Liver (tissue), 9 donors: Measurements from ENCODE around the gene SLC12A9. TPM values are rescaled to one million over a fixed set of nuclear protein-coding genes. Genes with fewer than 3 reads are reported as not detected.
A peak's percentile ranks its signal among the peaks of the same experiment; 100 is the strongest.

Experiments used
- DNase-seq: peaks from one replicate; pipeline ENCODE4 v3.0.0-alpha.2; 2017; ENCODE audit warnings: low spot score
- H3K27ac ChIP-seq, 2 donors: one replicate each; pipeline ENCODE4 v1.7.0; 2013; ENCODE audit warnings: inconsistent platforms in 2 of 2, low read length in 2 of 2, control low read depth in 1 of 2, low read depth in 1 of 2, mild to moderate bottlenecking in 1 of 2
- H3K27me3 ChIP-seq, 4 donors: one replicate each; pipeline versions ENCODE4 v1.6.1 to v1.7.0; 2013; ENCODE audit warnings: low read length in 3 of 4, inconsistent platforms in 1 of 4, mild to moderate bottlenecking in 1 of 4, moderate library complexity in 1 of 4; ENCODE audit not compliant: control insufficient read depth in 4 of 4, insufficient read depth in 4 of 4
- H3K36me3 ChIP-seq, 4 donors: one replicate each; pipeline versions ENCODE4 v1.6.1 to v1.7.0; 2013; ENCODE audit warnings: low read length in 3 of 4, mild to moderate bottlenecking in 3 of 4, low read depth in 1 of 4, moderate library complexity in 1 of 4; ENCODE audit not compliant: control insufficient read depth in 4 of 4, insufficient read depth in 3 of 4
- H3K4me1 ChIP-seq, 4 donors: one replicate each; pipeline versions ENCODE4 v1.6.1 to v1.7.0; 2013; ENCODE audit warnings: low read length in 3 of 4, mild to moderate bottlenecking in 3 of 4, moderate library complexity in 1 of 4; ENCODE audit not compliant: control insufficient read depth in 4 of 4, insufficient read depth in 4 of 4
- H3K4me3 ChIP-seq, 3 donors: one replicate each; pipeline versions ENCODE4 v1.6.1 to v1.7.0; 2013; ENCODE audit warnings: low read length in 3 of 3, control low read depth in 1 of 3, low read depth in 1 of 3, mild to moderate bottlenecking in 1 of 3
- H3K9ac ChIP-seq, 2 donors: one replicate each; pipeline ENCODE4 v1.7.0; 2013; ENCODE audit warnings: low read length in 2 of 2, mild to moderate bottlenecking in 2 of 2, moderate library complexity in 2 of 2, control low read depth in 1 of 2, low read depth in 1 of 2
- H3K9me3 ChIP-seq, 4 donors: one replicate each; pipeline versions ENCODE4 v1.6.1 to v1.7.0; 2013; ENCODE audit warnings: low read length in 3 of 4; ENCODE audit not compliant: control insufficient read depth in 4 of 4
- CTCF ChIP-seq: fragments of 150-350 bp; IDR thresholded peaks from 2 replicates; pipeline ENCODE4 v1.5.1; 2017; ENCODE audit warnings: improper control_type of control experiment, low read depth, low read length; ENCODE audit not compliant: missing input control
- EGR1 ChIP-seq, 2 donors: IDR thresholded peaks; 2 replicates each; pipeline ENCODE4 v1.6.1; 2016 to 2018; ENCODE audit warnings: antibody characterized with exemption in 2 of 2, low read depth in 2 of 2
- FOXA1 ChIP-seq: IDR thresholded peaks from 2 replicates; pipeline ENCODE4 v1.6.1; 2016; ENCODE audit warnings: antibody characterized with exemption
- GABPA ChIP-seq, 2 donors: IDR thresholded peaks in 1 of 2; conservative IDR thresholded peaks in 1 of 2; 2 replicates each; pipeline ENCODE4 v1.6.1; 2016; ENCODE audit warnings: antibody characterized with exemption in 2 of 2, mild to moderate bottlenecking in 1 of 2, moderate library complexity in 1 of 2
- HNF4A ChIP-seq, 2 donors: conservative IDR thresholded peaks; 2 replicates each; pipeline ENCODE4 v1.6.1; 2016; ENCODE audit warnings: antibody characterized with exemption in 2 of 2, mild to moderate bottlenecking in 2 of 2
- HNF4G ChIP-seq: IDR thresholded peaks from 2 replicates; pipeline ENCODE4 v1.6.1; 2016; ENCODE audit warnings: antibody characterized with exemption
- MAX ChIP-seq: IDR thresholded peaks from 2 replicates; pipeline ENCODE4 v1.6.1; 2016; ENCODE audit warnings: antibody characterized with exemption
- NR2F2 ChIP-seq: IDR thresholded peaks from 2 replicates; pipeline ENCODE4 v1.6.1; 2016; ENCODE audit warnings: antibody characterized with exemption
- RAD21 ChIP-seq, 2 donors: IDR thresholded peaks; 2 replicates each; pipeline ENCODE4 v1.6.1; 2016; ENCODE audit warnings: antibody characterized with exemption in 2 of 2, mild to moderate bottlenecking in 2 of 2
- RXRA ChIP-seq, 2 donors: IDR thresholded peaks; 2 replicates each; pipeline ENCODE4 v1.6.1; 2017 to 2018; ENCODE audit warnings: antibody characterized with exemption in 2 of 2, mild to moderate bottlenecking in 1 of 2
- WGBS: extraction: QIAGEN DNeasy Blood & Tissue Kit; methylation state at CpG from one replicate; pipeline ENCODE4 v1.1.7; 2013; 5-methylcytosine and 5-hydroxymethylcytosine counted together
- polyA plus RNA-seq, 2 donors: library from polyadenylated mRNA; stranded (reverse) in 1 of 2; unstranded in 1 of 2; fragments of 200-250 nt in 1 of 2; fragments of >200 nt in 1 of 2; fragmentation: Nextera tagmentation in 1 of 2; extraction: Ambion mirVana in 1 of 2; gene quantifications; one replicate each; pipeline versions ENCODE4 v1.2.1 to v1.2.3, GENCODE V29; 2013 to 2015
- total RNA-seq, 2 donors: library from RNA; depleted of rRNA; stranded (reverse); fragments of >200 nt; gene quantifications; one replicate each; pipeline ENCODE4 v1.2.3, GENCODE V29; 2014
- TF ChIP-seq, protein P1 (sequence below): IDR thresholded peaks from 2 replicates; pipeline ENCODE4 v1.6.1; 2016; ENCODE audit warnings: antibody characterized with exemption
- TF ChIP-seq, protein P2 (sequence below): IDR thresholded peaks from 2 replicates; pipeline ENCODE4 v1.6.1; 2016; ENCODE audit warnings: antibody characterized with exemption
- donor health status: healthy.
- donor health status: healthy.
- donor health status: healthy.
- donor health status: healthy.
- donor health status: healthy.

SLC12A9 gene
- total and polyA plus RNA-seq, 4 donors: 1.8 to 17.2 (median 9.4) TPM

- no peak for DNase-seq
- H3K4me3 ChIP-seq: no peak overlapping the region
- whole genome bisulfite sequencing: 82% methylated on average over 17 of the region's 17 CpGs
- TF ChIP-seq, protein P1, sequence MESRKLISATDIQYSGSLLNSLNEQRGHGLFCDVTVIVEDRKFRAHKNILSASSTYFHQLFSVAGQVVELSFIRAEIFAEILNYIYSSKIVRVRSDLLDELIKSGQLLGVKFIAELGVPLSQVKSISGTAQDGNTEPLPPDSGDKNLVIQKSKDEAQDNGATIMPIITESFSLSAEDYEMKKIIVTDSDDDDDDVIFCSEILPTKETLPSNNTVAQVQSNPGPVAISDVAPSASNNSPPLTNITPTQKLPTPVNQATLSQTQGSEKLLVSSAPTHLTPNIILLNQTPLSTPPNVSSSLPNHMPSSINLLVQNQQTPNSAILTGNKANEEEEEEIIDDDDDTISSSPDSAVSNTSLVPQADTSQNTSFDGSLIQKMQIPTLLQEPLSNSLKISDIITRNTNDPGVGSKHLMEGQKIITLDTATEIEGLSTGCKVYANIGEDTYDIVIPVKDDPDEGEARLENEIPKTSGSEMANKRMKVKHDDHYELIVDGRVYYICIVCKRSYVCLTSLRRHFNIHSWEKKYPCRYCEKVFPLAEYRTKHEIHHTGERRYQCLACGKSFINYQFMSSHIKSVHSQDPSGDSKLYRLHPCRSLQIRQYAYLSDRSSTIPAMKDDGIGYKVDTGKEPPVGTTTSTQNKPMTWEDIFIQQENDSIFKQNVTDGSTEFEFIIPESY: no peak
- TF ChIP-seq FOXA1 (no peak), RAD21 (IDR thresholded peaks at IDR 0.05) (no peak), CTCF (no peak), EGR1 (IDR thresholded peaks at IDR 0.05; ENCODE audit: low read depth in 2 of 2) (no peak)
- H3K27me3 ChIP-seq: no peaks in the 10 kb centered on the region
- no peaks in the 10 kb centered on the region for H3K9me3 ChIP-seq
- H3K9ac ChIP-seq: no peak overlapping the region
- peaks cover 1 to 4% (median 3%) of the 10 kb centered on the region in 4 donors for H3K36me3 ChIP-seq
- peaks cover 13 to 36% (median 20%) of the 10 kb centered on the region in 4 donors for H3K4me1 ChIP-seq
- no peak overlapping the region for H3K27ac ChIP-seq
Measured at GRCh38 chr7:100865372-100865911, 12.9 kb downstream of the SLC12A9 start.

DNA sequence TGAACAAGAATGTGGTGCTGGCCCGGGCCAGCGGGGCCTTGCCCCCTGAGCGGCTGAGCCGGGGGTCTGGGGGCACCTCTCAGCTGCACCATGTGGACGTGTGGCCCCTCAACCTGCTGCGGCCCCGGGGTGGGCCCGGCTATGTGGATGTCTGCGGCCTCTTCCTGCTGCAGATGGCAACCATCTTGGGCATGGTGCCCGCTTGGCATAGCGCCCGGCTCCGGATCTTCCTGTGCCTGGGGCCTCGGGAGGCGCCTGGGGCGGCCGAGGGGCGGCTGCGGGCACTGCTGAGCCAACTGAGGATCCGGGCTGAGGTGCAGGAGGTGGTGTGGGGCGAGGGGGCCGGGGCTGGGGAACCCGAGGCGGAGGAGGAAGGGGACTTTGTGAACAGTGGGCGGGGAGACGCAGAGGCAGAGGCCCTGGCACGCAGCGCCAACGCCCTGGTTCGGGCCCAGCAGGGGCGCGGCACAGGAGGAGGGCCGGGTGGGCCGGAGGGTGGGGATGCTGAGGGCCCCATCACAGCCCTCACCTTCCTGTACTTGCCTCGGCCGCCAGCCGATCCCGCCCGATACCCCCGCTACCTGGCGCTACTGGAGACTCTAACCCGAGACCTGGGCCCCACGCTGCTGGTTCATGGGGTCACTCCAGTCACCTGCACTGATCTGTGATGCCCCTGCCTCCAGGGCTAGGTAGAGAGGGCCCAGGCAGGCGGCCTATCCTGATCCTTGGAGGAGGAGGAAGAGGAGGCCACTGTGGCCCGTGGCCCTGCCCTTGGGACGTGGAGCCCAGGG lies 13.6 kb downstream of the SLC12A9 start:
- H3K9ac ChIP-seq: no peak overlapping the region
- peaks cover 13 to 36% (median 20%) of the 10 kb centered on the region in 4 donors for H3K4me1 ChIP-seq
- H3K27ac ChIP-seq: peak overlapping the region; percentile 92 to 99
- WGBS: 72% methylated on average over 46 of the region's 46 CpGs
- H3K4me3 ChIP-seq: no peak overlapping the region
- TF ChIP-seq MAX: no peak
- no peak for TF ChIP-seq HNF4G
- no peak for TF ChIP-seq CTCF
- no peak for TF ChIP-seq EGR1 (IDR thresholded peaks at IDR 0.05; ENCODE audit: low read depth in 2 of 2)
- TF ChIP-seq RAD21 (IDR thresholded peaks at IDR 0.05): no peak
- TF ChIP-seq GABPA (IDR thresholded peaks at IDR 0.05 in 1 of 2, conservative IDR thresholded peaks at IDR 0.05 in 1 of 2): no peak
- no peak for TF ChIP-seq HNF4A (conservative IDR thresholded peaks at IDR 0.05)
- no peak for TF ChIP-seq RXRA (IDR thresholded peaks at IDR 0.05)
- TF ChIP-seq NR2F2: no peak
- TF ChIP-seq, protein P2, sequence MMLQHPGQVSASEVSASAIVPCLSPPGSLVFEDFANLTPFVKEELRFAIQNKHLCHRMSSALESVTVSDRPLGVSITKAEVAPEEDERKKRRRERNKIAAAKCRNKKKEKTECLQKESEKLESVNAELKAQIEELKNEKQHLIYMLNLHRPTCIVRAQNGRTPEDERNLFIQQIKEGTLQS: no peak
- DNase-seq: no peak
- no peaks in the 10 kb centered on the region for H3K9me3 ChIP-seq
- peaks cover 2 to 10% (median 6%) of the 10 kb centered on the region in 4 donors for H3K36me3 ChIP-seq
- H3K27me3 ChIP-seq: no peaks in the 10 kb centered on the region
